Breast epithelium (tissue), 3 donors: ENCODE results near the gene CBLN2.

Experiments used
- POLR2A ChIP-seq: fragments of 450-650 bp; IDR thresholded peaks from one replicate; pipeline ENCODE4 v1.6.1; 2016; ENCODE audit warnings: antibody characterized with exemption, mild to moderate bottlenecking, moderate library complexity
- POLR2AphosphoS5 ChIP-seq, 3 donors: sonication (generic); formaldehyde crosslinking; IDR thresholded peaks; one replicate each; pipeline ENCODE4 v1.6.1; 2017; ENCODE audit warnings: antibody characterized with exemption in 3 of 3
- TF ChIP-seq, protein P1 (sequence below), 3 donors: fragments of 450-650 bp; IDR thresholded peaks; one replicate each; pipeline ENCODE4 v1.5.1; 2016 to 2017; ENCODE audit warnings: antibody characterized with exemption in 3 of 3, mild to moderate bottlenecking in 3 of 3, moderate library complexity in 3 of 3

DNA sequence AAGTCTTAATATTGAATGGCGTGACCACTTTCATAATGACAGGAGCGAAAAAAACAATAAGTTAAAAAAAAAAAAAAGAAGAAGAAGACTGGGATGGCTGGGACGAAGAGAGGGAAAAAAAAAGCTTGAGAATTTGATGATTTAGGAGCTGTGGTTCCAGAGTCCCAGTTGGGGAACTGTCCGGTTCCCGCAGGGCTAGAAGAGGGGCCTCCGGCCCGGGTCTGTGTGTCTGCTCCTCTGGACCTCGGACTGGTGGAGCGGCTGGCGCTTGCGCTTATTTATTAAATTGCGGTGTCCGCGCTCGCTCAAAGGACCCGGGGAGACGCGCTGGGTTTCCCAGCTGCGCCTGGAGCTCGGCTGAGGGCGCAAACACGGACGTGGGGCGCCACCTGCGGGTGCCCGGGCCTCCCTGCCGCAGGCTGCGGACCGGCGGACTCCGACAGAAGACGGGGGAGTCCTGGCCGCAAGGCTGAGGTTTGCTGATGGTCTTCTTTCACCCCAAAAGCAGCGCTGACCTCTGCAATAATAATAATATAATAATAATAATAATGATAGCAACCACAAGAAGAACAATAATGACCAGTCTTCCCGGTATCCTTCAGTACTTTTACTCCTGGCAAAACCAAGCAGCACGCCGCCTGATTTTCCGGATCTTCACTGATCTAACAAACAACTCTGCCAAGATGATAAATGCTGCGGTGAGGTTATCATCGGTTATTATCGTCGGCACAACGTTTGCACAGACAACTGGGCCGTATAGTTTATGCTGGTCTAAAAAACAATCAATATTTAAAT is at the start of gene CBLN2:
- TF ChIP-seq, protein P1, sequence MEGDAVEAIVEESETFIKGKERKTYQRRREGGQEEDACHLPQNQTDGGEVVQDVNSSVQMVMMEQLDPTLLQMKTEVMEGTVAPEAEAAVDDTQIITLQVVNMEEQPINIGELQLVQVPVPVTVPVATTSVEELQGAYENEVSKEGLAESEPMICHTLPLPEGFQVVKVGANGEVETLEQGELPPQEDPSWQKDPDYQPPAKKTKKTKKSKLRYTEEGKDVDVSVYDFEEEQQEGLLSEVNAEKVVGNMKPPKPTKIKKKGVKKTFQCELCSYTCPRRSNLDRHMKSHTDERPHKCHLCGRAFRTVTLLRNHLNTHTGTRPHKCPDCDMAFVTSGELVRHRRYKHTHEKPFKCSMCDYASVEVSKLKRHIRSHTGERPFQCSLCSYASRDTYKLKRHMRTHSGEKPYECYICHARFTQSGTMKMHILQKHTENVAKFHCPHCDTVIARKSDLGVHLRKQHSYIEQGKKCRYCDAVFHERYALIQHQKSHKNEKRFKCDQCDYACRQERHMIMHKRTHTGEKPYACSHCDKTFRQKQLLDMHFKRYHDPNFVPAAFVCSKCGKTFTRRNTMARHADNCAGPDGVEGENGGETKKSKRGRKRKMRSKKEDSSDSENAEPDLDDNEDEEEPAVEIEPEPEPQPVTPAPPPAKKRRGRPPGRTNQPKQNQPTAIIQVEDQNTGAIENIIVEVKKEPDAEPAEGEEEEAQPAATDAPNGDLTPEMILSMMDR (IDR thresholded peaks at IDR 0.05): peak in 2 of 3 donors; percentile 37 to 42
- TF ChIP-seq POLR2A (no peak), POLR2AphosphoS5 (IDR thresholded peaks at IDR 0.05) (no peak)
